Calu3 (cell line): Measurements from ENCODE around the gene TTC23. TPM values are rescaled to one million over a fixed set of nuclear protein-coding genes. Genes with fewer than 3 reads are reported as not detected.

Experiments
- BruUV-seq: library from RNA; stranded (reverse); fragments of 400-500 nt; replicated peaks from 2 replicates; lab custom pipeline; 2021; lab: Mats Ljungman, UMichigan
- CTCF ChIA-PET: fragments of 300-600 bp; sonication (Branson Sonifier 250); formaldehyde crosslinking; loops from one replicate; lab custom pipeline; 2022; ENCODE audit warnings: antibody characterized with exemption; lab: Charles Lee
- DNase-seq: peaks from one replicate; pipeline ENCODE4 v3.0.0; 2022
- H3K27ac Mint-ChIP-seq: one replicate; pipeline ENCODE4 v1.8.0; 2022; ENCODE audit warnings: mixed read lengths; ENCODE audit not compliant: unreplicated experiment
- H3K27me3 Mint-ChIP-seq: one replicate; pipeline ENCODE4 v1.8.0; 2022; ENCODE audit warnings: mixed read lengths; ENCODE audit not compliant: unreplicated experiment
- H3K36me3 Mint-ChIP-seq: one replicate; pipeline ENCODE4 v1.8.0; 2022; ENCODE audit warnings: mild to moderate bottlenecking, moderate library complexity, mixed read lengths; ENCODE audit not compliant: insufficient read depth, unreplicated experiment
- H3K4me1 Mint-ChIP-seq: one replicate; pipeline ENCODE4 v1.8.0; 2022; ENCODE audit warnings: mild to moderate bottlenecking, low read depth, mixed read lengths; ENCODE audit not compliant: unreplicated experiment
- H3K4me3 Mint-ChIP-seq: one replicate; pipeline ENCODE4 v1.8.0; 2022; ENCODE audit warnings: mild to moderate bottlenecking, low read depth, moderate library complexity, mixed read lengths; ENCODE audit not compliant: unreplicated experiment
- H3K9me3 Mint-ChIP-seq: one replicate; pipeline ENCODE4 v1.8.0; 2022; ENCODE audit warnings: low read depth, mixed read lengths; ENCODE audit not compliant: unreplicated experiment
- CTCF ChIP-seq: fragments of 200-600 bp; IDR thresholded peaks from one replicate; pipeline ENCODE4 v1.8.0; 2022; ENCODE audit warnings: antibody characterized with exemption; ENCODE audit not compliant: unreplicated experiment
- intact Hi-C: fragments of 100-400 bp; cut with micrococcal nuclease; formaldehyde crosslinking; loops from one replicate; pipeline ENCODE4 v1.10.0; 2022; ENCODE audit not compliant: unreplicated experiment
- total RNA-seq: library from RNA; stranded (reverse); gene quantifications from 2 replicates; pipeline ENCODE4 v1.2.3, GENCODE V29; 2022

Gene TTC23
- total RNA-seq, 1 experiment from 2014 or later, result 18.9 TPM

- no TSS peak for BruUV-seq
- Mint-ChIP-seq H3K4me1 (no peaks in the 10 kb centered on the region), H3K27ac (no peak overlapping the region), H3K9me3 (no peaks in the 10 kb centered on the region), H3K27me3 (no peaks in the 10 kb centered on the region), H3K36me3 (peaks cover 5% of the 10 kb centered on the region), H3K4me3 (no peak overlapping the region)
- CTCF ChIA-PET, result no interaction called here
- no peak for DNase-seq
- TF ChIP-seq CTCF, result no peak
- intact Hi-C loops, result no loop called here
Observed at GRCh38 chr15:99146661-99147060, 102.7 kb downstream of the TTC23 start.

- Mint-ChIP-seq H3K9me3 (no peaks in the 10 kb centered on the region), H3K4me1 (no peaks in the 10 kb centered on the region), H3K27ac (no peak overlapping the region), H3K27me3 (no peaks in the 10 kb centered on the region), H3K4me3 (no peak overlapping the region), H3K36me3 (peaks cover 5% of the 10 kb centered on the region)
- TF ChIP-seq CTCF, result no peak
- intact Hi-C loops, result no loop called here
- no peak for DNase-seq
- CTCF ChIA-PET, result no interaction called here
- no TSS peak for BruUV-seq
Observed at GRCh38 chr15:99145778-99146177, 103.6 kb downstream of the TTC23 start.

GRCh38 chr15:99145005-99145404 lies 104.4 kb downstream of the TTC23 start:
- CTCF ChIA-PET, result no interaction called here
- H3K36me3 Mint-ChIP-seq, result peaks cover 5% of the 10 kb centered on the region

GRCh38 chr15:99143655-99144610 lies 105.4 kb downstream of the TTC23 start:
- peaks cover 5% of the 10 kb centered on the region for H3K36me3 Mint-ChIP-seq
- intact Hi-C loops, result no loop called here
- CTCF ChIA-PET, result no interaction called here
- H3K27ac Mint-ChIP-seq, result no peak overlapping the region
- no peak overlapping the region for H3K4me3 Mint-ChIP-seq
- no peaks in the 10 kb centered on the region for H3K9me3 Mint-ChIP-seq
- BruUV-seq, result no TSS peak
- H3K27me3 Mint-ChIP-seq, result no peaks in the 10 kb centered on the region
- H3K4me1 Mint-ChIP-seq, result no peaks in the 10 kb centered on the region
- no peak for TF ChIP-seq CTCF
- DNase-seq, result no peak

More at GRCh38 chr15:99145005-99145404, 104.4 kb downstream of the TTC23 start:
- Mint-ChIP-seq H3K27me3 (no peaks in the 10 kb centered on the region), H3K9me3 (no peaks in the 10 kb centered on the region), H3K4me3 (no peak overlapping the region), H3K27ac (no peak overlapping the region), H3K4me1 (no peaks in the 10 kb centered on the region)
- no TSS peak for BruUV-seq
- intact Hi-C loops, result no loop called here
- no peak for TF ChIP-seq CTCF
- DNase-seq, result no peak
